Measurements from ENCODE around the gene USH1G.
"Not testable (repeated sequence)": the region's sequence is repeated elsewhere in the genome, so short reads cannot be mapped to it uniquely, and the experiment has no call there.

Gene USH1G

GRCh38 chr17:74873037-74873873, 49.8 kb downstream of the USH1G start:
- peak; percentile 99 for DNase-seq

- DNase-seq, result no peak
These were observed 50.6 kb downstream of the USH1G start, which contains the start of gene FDXR for GRCh38 chr17:74872313-74873036. FDXR (minus strand) TSS chr17:74872994; CDS start chr17:74872944, 50 bp downstream.

- DNase-seq, result no peak
These were observed 51.5 kb downstream of the USH1G start for GRCh38 chr17:74871356-74872076.

- no peak for DNase-seq
These were observed 52.5 kb downstream of the USH1G start for GRCh38 chr17:74870512-74870911.

GRCh38 chr17:74870028-74870427, 53.0 kb downstream of the USH1G start:
- not testable (repeated sequence) for DNase-seq

- DNase-seq, result no peak
These were observed 54.2 kb downstream of the USH1G start for GRCh38 chr17:74868908-74869255.

GRCh38 chr17:74868251-74868907, 54.7 kb downstream of the USH1G start:
- no peak for DNase-seq

GRCh38 chr17:74866198-74866835, 56.7 kb downstream of the USH1G start:
- DNase-seq, result no peak

Measured in CD4-positive, alpha-beta T cell treated with Interleukin-15 for 1 hour (primary cell).